ENCODE data around the gene ZNF750. TPM values are rescaled to one million over a fixed set of nuclear protein-coding genes. Genes with fewer than 3 reads are reported as not detected.

Gene ZNF750
- polyA plus RNA-seq, 3 donors from 2014 or later, result 0.11 TPM; not detected in 2

DNA sequence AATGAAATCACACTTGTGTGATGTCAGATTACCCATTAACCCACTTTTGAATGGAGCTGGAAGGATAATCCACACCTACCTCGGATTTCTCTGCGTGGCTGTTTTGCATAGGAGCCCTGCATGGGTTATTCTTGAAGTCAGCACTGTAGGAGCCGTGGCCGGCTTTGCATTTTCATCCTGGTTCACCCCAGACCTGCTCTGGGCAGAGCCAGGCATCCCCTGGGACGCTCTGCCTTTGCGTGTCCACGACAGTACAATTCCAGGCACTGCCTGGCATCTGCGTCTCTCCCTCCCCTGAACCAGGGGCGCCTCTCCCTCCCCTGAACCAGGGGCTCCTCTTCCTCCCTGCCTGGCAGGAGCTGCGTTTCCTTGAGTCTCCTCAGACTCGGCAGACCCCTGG lies 29.7 kb upstream of the ZNF750 start:
- Mint-ChIP-seq H3K4me1 (peaks cover 20 to 34% of the 10 kb centered on the region in 2 donors), H3K27me3 (ENCODE audit: low read depth in 3 of 3) (peaks cover under 1 to 2% (median 2%) of the 10 kb centered on the region in 3 donors), H3K27ac (peak overlapping the region in 1 of 6 donors; percentile 13), H3K4me3 (no peak overlapping the region), H3K36me3 (peaks cover 0 to 22% (median 14%) of the 10 kb centered on the region in 3 donors), H3K9me3 (no peaks in the 10 kb centered on the region)
- no peak for DNase-seq

DNA sequence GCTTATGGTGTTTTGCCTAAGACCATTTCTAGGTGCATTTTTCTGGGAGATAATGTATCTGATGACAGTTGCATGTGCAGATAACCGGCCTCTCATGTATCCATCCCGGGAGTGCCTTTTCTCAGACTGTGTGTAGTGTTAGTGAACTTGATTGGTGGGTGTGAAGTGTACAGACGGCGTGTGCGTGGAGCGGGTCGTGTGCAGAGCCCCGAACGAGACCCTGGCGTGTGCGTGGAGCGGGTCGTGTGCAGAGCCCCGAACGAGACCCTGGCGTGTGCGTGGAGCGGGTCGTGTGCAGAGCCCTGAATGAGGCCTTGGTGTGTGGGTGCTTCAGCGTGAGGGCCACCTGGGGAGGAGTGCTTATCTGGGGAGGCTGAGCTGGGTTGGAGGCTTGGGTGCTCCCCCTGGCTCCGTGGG lies 28.9 kb upstream of the ZNF750 start:
- Mint-ChIP-seq H3K9me3 (no peaks in the 10 kb centered on the region), H3K4me1 (peaks cover 29 to 42% of the 10 kb centered on the region in 2 donors), H3K27ac (peak overlapping the region in 4 of 6 donors; percentile 60 to 83 (median 68)), H3K27me3 (ENCODE audit: low read depth in 3 of 3) (peaks cover 2 to 7% (median 2%) of the 10 kb centered on the region in 3 donors), H3K36me3 (peaks cover 0 to 22% (median 14%) of the 10 kb centered on the region in 3 donors), H3K4me3 (no peak overlapping the region)
- DNase-seq, result no peak

DNA sequence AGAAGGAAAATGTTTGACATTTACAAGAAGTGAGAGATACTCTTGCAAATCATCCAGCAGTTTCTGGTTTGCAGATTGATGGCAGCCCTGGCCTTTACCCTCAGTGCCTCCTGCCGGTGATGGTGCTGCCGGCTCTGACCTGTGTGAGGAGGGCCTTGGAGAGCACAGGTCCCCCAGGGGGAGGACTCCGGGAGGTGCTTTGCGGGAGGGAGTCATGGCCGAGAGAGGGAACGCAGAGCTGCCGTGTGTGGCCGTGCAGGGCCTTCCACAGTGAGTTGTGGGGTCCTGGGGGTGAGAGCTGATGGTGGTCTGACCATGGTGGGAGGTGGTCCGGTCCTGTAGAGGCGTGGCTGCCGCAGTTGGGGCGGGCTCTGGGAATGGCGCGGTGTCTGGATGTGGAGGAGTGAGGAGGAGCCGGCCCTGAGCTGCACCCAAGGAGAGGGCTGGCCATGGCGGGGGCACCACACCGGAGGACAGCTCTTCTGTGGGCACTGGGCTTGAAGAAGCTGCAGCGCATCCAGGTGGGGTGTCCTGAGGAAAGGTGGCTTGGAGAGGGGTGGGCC lies 28.0 kb upstream of the ZNF750 start:
- no peak overlapping the region for H3K27ac Mint-ChIP-seq
- peaks cover 0 to 17% (median 11%) of the 10 kb centered on the region in 3 donors for H3K36me3 Mint-ChIP-seq
- peaks cover 2 to 7% (median 2%) of the 10 kb centered on the region in 3 donors for H3K27me3 Mint-ChIP-seq (ENCODE audit: low read depth in 3 of 3)
- no peaks in the 10 kb centered on the region for H3K9me3 Mint-ChIP-seq
- peaks cover 37 to 50% of the 10 kb centered on the region in 2 donors for H3K4me1 Mint-ChIP-seq
- DNase-seq, result no peak
- no peak overlapping the region for H3K4me3 Mint-ChIP-seq

DNA sequence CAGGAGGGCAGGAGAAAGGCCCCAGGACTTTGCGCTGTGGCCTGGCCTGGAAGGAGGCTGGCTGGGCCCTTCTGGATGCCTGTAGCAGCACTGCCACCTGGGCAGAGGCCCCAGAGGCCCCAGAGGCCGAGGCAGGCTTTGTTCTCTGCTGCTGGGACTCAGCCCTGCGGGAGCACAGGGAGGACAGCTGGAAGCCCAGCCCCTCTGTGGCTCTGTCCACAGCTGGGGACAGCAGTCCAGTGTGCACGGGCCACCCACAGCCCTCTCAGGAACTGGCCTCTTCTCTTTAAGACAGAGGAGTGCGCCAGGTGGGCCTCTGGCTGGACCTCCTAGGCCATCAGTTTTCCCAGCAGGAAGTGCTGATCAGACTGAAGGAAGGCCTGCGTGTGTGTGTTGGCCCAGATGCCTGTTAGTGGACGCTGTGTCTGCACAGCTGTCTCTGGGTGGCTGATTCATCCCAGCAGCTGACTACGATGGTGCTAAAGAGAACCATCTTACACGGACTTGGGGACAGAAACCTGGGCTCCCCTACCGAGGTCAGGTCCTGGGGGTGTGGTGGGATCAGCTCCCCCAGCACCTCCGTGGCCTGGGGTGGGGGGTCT lies 26.9 kb upstream of the ZNF750 start:
- peaks cover 2 to 7% (median 4%) of the 10 kb centered on the region in 3 donors for H3K27me3 Mint-ChIP-seq (ENCODE audit: low read depth in 3 of 3)
- peaks cover 0 to 14% (median 11%) of the 10 kb centered on the region in 3 donors for H3K36me3 Mint-ChIP-seq
- no peak overlapping the region for H3K4me3 Mint-ChIP-seq
- peak overlapping the region in 2 of 6 donors; percentile 36 to 80 for H3K27ac Mint-ChIP-seq
- peaks cover 47 to 58% of the 10 kb centered on the region in 2 donors for H3K4me1 Mint-ChIP-seq
- H3K9me3 Mint-ChIP-seq, result no peaks in the 10 kb centered on the region
- DNase-seq, result no peak

DNA sequence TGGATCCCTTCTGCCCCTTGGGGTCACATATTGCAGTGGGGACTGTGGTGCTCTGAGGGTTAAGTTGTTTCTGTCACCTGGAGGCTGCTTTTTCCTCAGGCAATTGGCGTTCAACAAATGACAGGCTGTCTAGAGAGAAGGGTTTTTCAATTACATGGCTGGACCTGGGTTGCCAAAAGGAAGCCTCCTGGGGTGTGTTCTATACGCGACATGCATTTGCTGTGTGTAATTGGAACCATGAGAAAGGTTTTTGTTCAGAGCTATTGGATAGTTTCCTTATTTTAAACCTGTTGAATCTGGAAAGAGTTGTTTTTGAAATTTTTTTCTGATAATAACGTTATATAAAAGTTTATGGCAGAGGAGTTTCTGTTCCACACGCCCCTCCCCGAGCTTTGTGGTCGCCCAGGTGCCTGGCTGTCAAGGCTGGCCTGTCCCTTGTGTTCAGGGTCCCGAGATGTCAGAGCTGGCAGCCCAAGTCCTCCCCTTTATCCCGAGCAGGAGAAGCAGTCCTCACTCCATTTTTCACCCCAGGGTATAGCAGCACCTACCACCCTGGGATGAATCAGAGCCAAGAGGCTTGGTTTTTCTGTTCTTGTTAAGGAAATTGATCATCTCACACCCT lies 26.1 kb upstream of the ZNF750 start:
- H3K4me3 Mint-ChIP-seq, result peak overlapping the region; percentile 42 to 65 (median 55)
- H3K27ac Mint-ChIP-seq, result peak overlapping the region; percentile 71 to 89 (median 78)
- peaks cover 55 to 65% of the 10 kb centered on the region in 2 donors for H3K4me1 Mint-ChIP-seq
- peaks cover 0 to 14% (median 11%) of the 10 kb centered on the region in 3 donors for H3K36me3 Mint-ChIP-seq
- no peak for DNase-seq
- peaks cover 2 to 7% (median 4%) of the 10 kb centered on the region in 3 donors for H3K27me3 Mint-ChIP-seq (ENCODE audit: low read depth in 3 of 3)
- no peaks in the 10 kb centered on the region for H3K9me3 Mint-ChIP-seq

DNA sequence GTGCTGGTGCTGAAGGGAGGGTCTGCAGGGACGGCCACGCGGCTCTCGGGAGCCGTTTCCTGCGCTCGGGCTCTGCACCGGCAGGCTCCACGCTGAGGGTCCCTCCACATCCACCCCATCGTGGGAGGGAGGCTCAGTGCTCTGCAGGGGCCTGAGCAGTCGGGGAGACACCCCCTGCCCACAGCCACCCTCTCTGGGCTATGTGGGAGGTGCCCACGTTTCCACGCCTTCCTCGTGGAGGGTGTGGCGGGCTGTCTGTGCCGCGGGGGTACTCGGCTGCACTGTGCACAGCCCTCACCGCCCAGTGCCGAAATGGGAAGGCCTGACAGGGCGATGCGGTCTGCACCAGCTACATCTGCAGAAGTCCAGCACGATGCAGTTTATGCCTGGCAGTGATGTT lies 25.5 kb upstream of the ZNF750 start:
- Mint-ChIP-seq H3K27ac (peak overlapping the region; percentile 71 to 89 (median 78)), H3K9me3 (no peaks in the 10 kb centered on the region), H3K36me3 (peaks cover 0 to 9% (median 5%) of the 10 kb centered on the region in 3 donors), H3K27me3 (ENCODE audit: low read depth in 3 of 3) (peaks cover 2 to 9% (median 4%) of the 10 kb centered on the region in 3 donors), H3K4me1 (peaks cover 59 to 70% of the 10 kb centered on the region in 2 donors), H3K4me3 (peak overlapping the region; percentile 42 to 65 (median 59))
- DNase-seq, result no peak

DNA sequence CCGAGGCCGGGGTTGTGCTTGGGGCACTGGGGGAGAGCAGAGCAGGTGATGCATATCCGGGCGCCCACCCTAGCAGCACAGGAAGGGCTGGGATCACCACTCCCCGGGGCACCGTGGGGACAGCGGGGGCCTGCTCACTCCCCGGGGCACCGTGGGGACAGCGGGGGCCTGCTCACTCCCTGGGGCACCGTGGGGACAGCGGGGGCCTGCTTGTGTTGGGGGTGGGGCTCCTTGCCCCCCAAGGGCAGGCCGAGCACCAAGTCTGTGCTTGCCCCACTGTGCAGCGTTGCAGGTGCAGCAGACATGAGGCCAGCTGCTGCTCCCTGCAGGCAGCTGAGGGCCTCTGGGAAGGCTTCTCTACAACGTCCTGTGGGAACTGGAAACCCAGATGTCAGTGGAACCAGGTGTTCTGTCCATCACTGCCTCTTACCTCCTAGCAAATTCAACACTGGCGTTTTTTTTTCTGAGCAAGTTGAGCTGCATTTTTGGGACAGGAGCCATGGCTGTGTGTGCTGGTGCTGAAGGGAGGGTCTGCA lies 25.0 kb upstream of the ZNF750 start:
- Mint-ChIP-seq H3K4me1 (peaks cover 64 to 73% of the 10 kb centered on the region in 2 donors), H3K36me3 (peaks cover 0 to 4% (median under 1%) of the 10 kb centered on the region in 3 donors), H3K27me3 (ENCODE audit: low read depth in 3 of 3) (peaks cover 4 to 14% (median 9%) of the 10 kb centered on the region in 3 donors), H3K4me3 (peak overlapping the region; percentile 75 to 91 (median 83)), H3K27ac (peak overlapping the region; percentile 95 to 98 (median 98)), H3K9me3 (no peaks in the 10 kb centered on the region)
- DNase-seq, result no peak

DNA sequence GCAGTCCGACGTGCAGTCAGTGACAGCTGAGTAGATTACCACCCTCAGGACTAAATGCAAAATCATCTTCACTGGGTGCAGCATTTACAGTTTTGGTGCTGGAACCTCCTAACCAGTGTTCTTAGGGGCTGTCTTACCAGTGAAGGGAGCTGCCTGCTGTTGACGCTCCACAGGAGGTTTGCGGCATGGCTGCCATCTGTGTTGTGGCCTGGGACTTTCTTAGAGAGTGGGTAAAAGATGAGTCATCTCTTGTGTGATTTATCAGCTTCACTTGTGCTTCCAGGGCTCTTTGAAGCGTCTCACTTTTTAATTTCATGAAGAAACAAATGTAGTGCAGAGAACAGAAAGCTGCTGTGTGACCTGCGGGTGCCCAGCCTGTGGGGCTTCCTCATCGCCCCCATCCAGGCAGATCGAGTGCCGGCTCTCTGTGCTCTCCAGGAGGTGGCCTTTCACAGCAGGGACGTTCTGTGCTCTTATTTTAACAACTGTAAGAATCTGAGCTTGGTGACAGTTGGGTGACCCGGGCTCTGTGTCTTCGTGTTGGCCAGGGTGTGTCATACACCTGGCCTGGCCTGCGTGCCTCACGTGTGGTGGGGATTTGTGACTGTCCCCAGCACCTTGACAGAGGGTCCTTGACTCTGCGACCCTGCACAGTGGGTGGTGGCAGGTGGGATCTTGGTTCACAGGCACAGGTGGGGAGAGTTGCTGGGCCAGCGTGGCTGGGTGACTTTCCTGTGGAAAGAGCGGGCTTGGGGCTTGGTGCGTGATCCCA lies 24.3 kb upstream of the ZNF750 start:
- no peaks in the 10 kb centered on the region for H3K9me3 Mint-ChIP-seq
- H3K36me3 Mint-ChIP-seq, result peaks cover 0 to 4% (median 3%) of the 10 kb centered on the region in 3 donors
- peak overlapping the region; percentile 95 to 98 (median 98) for H3K27ac Mint-ChIP-seq
- H3K4me3 Mint-ChIP-seq, result peak overlapping the region; percentile 75 to 91 (median 83)
- DNase-seq, result peak; percentile 89 to 93 (median 91)
- peaks cover 4 to 17% (median 15%) of the 10 kb centered on the region in 3 donors for H3K27me3 Mint-ChIP-seq (ENCODE audit: low read depth in 3 of 3)
- H3K4me1 Mint-ChIP-seq, result peaks cover 71 to 79% of the 10 kb centered on the region in 2 donors

DNA sequence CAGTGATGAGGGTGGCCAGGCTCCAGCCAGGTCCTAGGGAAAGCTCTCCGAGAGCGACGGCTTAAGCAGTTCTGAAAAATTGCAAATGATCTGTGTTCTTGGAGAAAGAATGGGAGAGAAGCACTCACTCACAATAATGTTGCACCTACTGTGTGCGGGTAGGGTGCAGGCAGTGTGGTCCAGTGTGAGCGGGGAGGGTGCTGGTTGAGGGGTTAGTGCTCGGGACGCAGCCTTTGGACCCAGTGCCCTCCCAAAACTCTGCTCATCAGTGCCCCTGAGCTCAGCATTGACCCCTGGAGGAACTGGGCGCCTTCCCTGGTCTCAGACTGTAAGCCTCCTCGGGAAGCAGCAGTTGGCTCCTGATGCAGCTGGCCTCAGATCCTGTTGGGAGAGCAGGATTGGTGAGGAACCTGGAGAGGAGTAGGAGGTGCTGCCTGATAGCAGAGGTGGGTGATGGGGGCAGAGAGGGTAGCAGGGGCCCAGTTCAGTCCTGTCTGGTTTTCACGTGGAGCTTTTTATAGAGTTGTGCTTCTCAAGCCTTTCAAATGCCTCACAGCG lies 23.6 kb upstream of the ZNF750 start:
- Mint-ChIP-seq H3K36me3 (peaks cover 0 to 3% (median under 1%) of the 10 kb centered on the region in 3 donors), H3K4me1 (peaks cover 72 to 82% of the 10 kb centered on the region in 2 donors), H3K27me3 (ENCODE audit: low read depth in 3 of 3) (peaks cover 4 to 19% (median 15%) of the 10 kb centered on the region in 3 donors), H3K9me3 (no peaks in the 10 kb centered on the region), H3K4me3 (peak overlapping the region; percentile 75 to 91 (median 83)), H3K27ac (peak overlapping the region; percentile 95 to 98 (median 98))
- no peak for DNase-seq

DNA sequence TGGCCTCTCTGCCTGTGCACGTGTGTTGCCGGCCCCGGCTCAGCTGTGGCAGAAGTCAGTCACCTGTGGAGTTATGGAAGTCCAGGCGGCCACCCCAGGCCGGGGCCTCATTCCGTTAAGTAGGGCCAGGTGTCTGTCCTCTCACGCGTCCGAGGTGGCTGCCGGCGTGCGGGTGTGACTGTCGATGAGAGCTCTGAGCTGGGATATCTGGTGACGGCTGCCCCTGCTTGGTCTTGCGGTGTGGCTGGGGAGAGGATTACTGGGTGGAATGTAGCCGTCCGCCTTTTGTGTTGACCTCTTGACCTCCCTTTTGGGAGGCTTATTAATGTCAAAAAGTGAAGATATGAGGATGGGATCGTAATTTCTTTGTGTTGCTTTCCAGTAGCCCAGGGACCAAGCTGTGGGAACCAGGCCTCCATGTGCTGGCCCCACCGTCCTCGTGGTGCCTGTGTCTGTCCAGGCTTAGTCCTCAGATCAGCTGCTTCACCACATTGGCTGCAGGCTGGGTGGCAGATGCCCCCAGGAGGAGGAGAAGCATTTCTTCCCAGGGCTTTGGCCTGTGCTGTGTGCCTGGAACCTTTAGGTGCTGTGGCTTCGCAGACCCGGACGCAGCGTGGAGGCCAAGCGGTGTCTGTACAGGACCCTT lies 23.0 kb upstream of the ZNF750 start:
- peaks cover 77 to 86% of the 10 kb centered on the region in 2 donors for H3K4me1 Mint-ChIP-seq
- H3K36me3 Mint-ChIP-seq, result peaks cover 0 to 3% (median 0%) of the 10 kb centered on the region in 3 donors
- peak overlapping the region; percentile 51 to 91 (median 83) for H3K4me3 Mint-ChIP-seq
- H3K27me3 Mint-ChIP-seq (ENCODE audit: low read depth in 3 of 3), result peaks cover 5 to 19% (median 15%) of the 10 kb centered on the region in 3 donors
- peak overlapping the region; percentile 95 to 98 (median 98) for H3K27ac Mint-ChIP-seq
- H3K9me3 Mint-ChIP-seq, result no peaks in the 10 kb centered on the region
- DNase-seq, result no peak

DNA sequence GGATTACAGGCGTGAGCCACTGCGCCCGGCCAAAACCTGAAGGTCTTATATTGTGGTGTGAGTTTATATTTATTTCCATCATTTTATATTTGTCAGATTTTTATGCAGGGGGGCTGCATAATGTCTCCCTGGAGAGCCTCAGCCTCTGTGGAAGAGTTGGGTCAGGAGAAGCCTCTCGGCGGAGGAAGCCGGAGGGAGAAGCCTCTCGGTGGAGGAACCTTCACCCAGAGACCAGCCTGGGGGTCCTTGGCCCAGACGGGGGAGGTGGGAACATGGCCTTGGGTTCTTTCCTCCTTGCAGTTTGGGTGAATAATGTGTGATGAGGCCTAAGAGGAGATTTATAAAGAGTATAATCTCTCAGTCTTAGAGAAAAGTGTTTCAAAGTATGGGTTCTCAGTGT lies 22.4 kb upstream of the ZNF750 start:
- Mint-ChIP-seq H3K36me3 (peaks cover 0 to 3% (median 0%) of the 10 kb centered on the region in 3 donors), H3K27me3 (ENCODE audit: low read depth in 3 of 3) (peaks cover 5 to 19% (median 15%) of the 10 kb centered on the region in 3 donors), H3K27ac (peak overlapping the region; percentile 95 to 98 (median 98)), H3K4me3 (peak overlapping the region; percentile 2 to 60 (median 51)), H3K9me3 (no peaks in the 10 kb centered on the region), H3K4me1 (peaks cover 83 to 84% of the 10 kb centered on the region in 2 donors)
- DNase-seq, result no peak

DNA sequence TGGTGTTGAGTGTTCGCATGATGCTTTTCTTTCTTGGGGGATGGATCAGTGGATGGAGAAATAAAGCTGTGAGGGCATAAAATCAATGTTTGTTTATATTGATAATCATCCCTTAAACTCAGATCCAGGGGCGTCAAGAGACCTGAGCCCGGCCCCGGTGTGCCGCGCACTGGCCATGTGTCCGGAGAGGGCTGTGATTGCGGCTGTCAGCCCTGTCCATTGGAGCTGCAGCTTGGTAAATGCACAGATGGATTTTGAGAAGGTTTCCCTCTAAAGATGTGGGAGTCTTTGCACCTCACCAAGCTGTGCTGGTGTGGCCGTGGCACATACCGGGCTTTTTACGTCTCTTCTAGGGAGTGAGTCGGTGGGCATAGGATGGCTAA lies 21.6 kb upstream of the ZNF750 start:
- Mint-ChIP-seq H3K27me3 (ENCODE audit: low read depth in 3 of 3) (peaks cover 5 to 19% (median 15%) of the 10 kb centered on the region in 3 donors), H3K4me1 (peaks cover 82 to 86% of the 10 kb centered on the region in 2 donors), H3K36me3 (peaks cover 0 to 3% (median 0%) of the 10 kb centered on the region in 3 donors), H3K27ac (peak overlapping the region; percentile 43 to 82 (median 77)), H3K9me3 (no peaks in the 10 kb centered on the region), H3K4me3 (peak overlapping the region in 4 of 5 donors; percentile 19 to 61 (median 54))
- no peak for DNase-seq
